ENCODE measurements around the gene IGSF3. TPM values are rescaled to one million over a fixed set of nuclear protein-coding genes. Genes with fewer than 3 reads are reported as not detected.

Gene IGSF3
- polyA plus RNA-seq, 1 experiment, result 0.15 TPM

DNA sequence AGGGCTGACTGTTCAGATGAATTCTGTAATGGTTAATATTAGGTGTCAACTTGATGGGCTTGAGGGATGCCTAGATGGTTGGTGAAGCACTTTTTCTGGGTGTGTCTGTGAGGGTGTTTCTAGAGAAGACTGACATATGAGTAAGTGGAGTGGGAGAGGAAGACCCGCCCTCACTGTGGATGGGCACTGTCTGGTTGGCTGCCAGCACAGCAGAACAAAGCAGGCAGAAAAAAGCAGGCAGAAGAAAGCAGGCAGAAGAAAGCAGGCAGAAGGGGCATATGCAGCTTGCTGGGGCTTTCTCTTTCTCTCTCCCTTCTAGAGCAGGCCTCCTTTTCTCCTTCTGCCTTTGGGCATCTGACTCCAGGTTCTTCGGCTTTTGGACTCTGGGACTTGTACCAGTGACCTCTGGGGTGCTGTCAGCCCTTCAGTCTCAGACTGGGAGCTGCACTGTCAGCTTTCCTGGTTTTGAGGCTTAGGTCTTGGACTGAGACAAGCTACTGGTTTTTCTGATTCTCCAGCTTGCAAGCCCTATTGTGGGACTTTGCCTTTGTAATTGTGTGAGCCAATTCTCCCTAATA is 43.8 kb upstream of the IGSF3 start:
- POLR2A ChIA-PET, result no interaction called here
- Histone ChIP-seq H3K4me3 (ENCODE audit: low read depth, low read length) (no peak overlapping the region), H3K27me3 (ENCODE audit: control insufficient read depth, insufficient read depth, low read length) (no peaks in the 10 kb centered on the region; the same call in 1 of the 2 replicates), H3K36me3 (ENCODE audit: control insufficient read depth, insufficient read depth, low read length) (no peaks in the 10 kb centered on the region)
- TF ChIP-seq, protein P1, sequence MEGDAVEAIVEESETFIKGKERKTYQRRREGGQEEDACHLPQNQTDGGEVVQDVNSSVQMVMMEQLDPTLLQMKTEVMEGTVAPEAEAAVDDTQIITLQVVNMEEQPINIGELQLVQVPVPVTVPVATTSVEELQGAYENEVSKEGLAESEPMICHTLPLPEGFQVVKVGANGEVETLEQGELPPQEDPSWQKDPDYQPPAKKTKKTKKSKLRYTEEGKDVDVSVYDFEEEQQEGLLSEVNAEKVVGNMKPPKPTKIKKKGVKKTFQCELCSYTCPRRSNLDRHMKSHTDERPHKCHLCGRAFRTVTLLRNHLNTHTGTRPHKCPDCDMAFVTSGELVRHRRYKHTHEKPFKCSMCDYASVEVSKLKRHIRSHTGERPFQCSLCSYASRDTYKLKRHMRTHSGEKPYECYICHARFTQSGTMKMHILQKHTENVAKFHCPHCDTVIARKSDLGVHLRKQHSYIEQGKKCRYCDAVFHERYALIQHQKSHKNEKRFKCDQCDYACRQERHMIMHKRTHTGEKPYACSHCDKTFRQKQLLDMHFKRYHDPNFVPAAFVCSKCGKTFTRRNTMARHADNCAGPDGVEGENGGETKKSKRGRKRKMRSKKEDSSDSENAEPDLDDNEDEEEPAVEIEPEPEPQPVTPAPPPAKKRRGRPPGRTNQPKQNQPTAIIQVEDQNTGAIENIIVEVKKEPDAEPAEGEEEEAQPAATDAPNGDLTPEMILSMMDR (IDR thresholded peaks at IDR 0.05; ENCODE audit: insufficient read depth, low read depth, low read length), result no peak
- no peak for DNase-seq (ENCODE audit: low read depth)
- CTCF ChIA-PET, result interaction anchor here (1.0 kb wide), 1 partner anchor 14 kb away, joined by 4 read pairs; no protein-coding TSS in a partner anchor

DNA sequence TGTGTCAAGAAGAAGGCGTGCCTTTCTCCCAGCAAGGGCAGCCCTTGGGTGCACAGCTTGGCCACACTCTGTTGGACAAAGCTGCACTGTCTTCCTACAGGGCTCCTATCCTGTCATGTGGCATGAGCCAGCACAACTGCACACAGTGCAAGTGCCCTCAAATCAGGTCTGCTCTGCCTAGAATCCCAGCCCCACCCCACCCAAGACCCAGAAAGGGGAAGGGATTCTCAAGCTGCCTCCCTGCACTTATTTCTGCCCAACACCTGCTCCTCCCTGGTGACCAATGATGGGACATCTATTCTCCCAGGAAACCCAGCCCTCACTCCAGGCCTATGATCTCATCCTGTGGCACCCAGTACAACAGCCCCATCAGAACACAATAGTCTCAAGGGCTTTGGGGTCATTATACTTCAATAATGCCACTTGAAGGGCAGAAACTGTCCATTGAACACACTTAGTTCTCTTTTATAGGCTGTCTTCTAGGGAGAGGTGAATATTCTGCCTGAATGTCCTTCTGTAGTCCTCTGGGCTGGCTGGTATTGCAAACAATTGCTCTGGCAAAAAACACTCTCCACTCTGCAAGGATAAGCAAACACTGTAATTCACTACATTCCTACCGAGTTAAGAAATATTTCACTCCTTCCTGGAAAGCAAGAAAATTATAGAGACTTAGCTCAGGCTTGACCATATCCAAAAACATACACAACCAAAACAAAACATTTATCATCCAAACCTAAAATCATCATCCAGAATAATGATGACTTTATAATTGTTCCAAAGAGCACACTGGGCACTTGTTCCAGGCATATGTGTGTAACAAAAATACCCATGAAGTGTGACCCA is 43.1 kb upstream of the IGSF3 start:
- H3K4me3 ChIP-seq (ENCODE audit: low read depth, low read length), result no peak overlapping the region
- no peak for DNase-seq (ENCODE audit: low read depth)
- TF ChIP-seq, protein P1 (IDR thresholded peaks at IDR 0.05; ENCODE audit: insufficient read depth, low read depth, low read length), result no peak
- no peaks in the 10 kb centered on the region; the same call in 1 of the 2 replicates for H3K27me3 ChIP-seq (ENCODE audit: control insufficient read depth, insufficient read depth, low read length)
- ChIA-PET POLR2A (no interaction called here), CTCF (interaction anchor here (1.0 to 1.1 kb wide), 2 partner anchors 14 to 15 kb away, joined by 3 to 4 read pairs; no protein-coding TSS in a partner anchor)
- H3K36me3 ChIP-seq (ENCODE audit: control insufficient read depth, insufficient read depth, low read length), result no peaks in the 10 kb centered on the region

- TF ChIP-seq, protein P1 (IDR thresholded peaks at IDR 0.05; ENCODE audit: insufficient read depth, low read depth, low read length), result no peak
- Histone ChIP-seq H3K4me3 (ENCODE audit: low read depth, low read length) (no peak overlapping the region), H3K27me3 (ENCODE audit: control insufficient read depth, insufficient read depth, low read length) (no peaks in the 10 kb centered on the region; the same call in 1 of the 2 replicates), H3K36me3 (ENCODE audit: control insufficient read depth, insufficient read depth, low read length) (no peaks in the 10 kb centered on the region)
- no peak for DNase-seq (ENCODE audit: low read depth)
- ChIA-PET POLR2A (no interaction called here), CTCF (interaction anchor here (1.1 kb wide), 1 partner anchor 16 kb away, joined by 3 read pairs; no protein-coding TSS in a partner anchor)
Measured at GRCh38 chr1:116709666-116710167, 42.2 kb upstream of the IGSF3 start.

DNA sequence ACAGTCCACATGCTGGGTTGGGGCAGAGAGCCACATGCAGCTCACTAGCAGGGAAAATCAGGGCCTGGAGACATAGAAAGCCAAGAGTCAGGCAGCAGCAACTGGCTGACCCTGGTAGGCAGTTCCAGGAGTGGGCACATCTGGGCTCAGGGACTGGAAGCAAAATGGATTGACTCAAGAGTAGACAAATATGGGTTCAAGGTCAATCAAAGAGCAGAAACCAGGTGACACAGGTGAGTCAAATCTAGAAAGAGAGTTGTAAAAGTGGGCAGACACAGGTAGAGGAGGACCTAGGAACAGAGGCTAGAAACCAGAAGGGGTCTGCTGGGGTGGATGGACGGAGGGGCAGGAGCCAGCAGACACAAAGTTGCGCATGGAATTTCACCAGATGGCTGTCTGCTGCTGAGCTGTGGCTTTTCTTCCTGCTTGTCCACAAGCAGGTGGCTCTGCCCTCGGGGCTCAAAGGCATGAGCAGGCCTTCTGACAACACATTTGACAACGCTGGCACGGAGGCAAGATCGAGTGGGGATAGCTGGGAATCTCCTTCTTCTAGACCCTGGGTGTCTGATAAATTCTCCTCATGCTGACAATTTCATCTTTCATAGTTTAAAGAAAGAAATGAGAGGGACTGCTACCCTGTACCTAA is 40.8 kb upstream of the IGSF3 start:
- no peak overlapping the region for H3K4me3 ChIP-seq (ENCODE audit: low read depth, low read length)
- CTCF ChIA-PET, result no interaction called here
- TF ChIP-seq, protein P1 (IDR thresholded peaks at IDR 0.05; ENCODE audit: insufficient read depth, low read depth, low read length), result no peak
- no peaks in the 10 kb centered on the region; the same call in 1 of the 2 replicates for H3K27me3 ChIP-seq (ENCODE audit: control insufficient read depth, insufficient read depth, low read length)
- no peaks in the 10 kb centered on the region for H3K36me3 ChIP-seq (ENCODE audit: control insufficient read depth, insufficient read depth, low read length)
- POLR2A ChIA-PET, result no interaction called here
- DNase-seq (ENCODE audit: low read depth), result no peak

DNA sequence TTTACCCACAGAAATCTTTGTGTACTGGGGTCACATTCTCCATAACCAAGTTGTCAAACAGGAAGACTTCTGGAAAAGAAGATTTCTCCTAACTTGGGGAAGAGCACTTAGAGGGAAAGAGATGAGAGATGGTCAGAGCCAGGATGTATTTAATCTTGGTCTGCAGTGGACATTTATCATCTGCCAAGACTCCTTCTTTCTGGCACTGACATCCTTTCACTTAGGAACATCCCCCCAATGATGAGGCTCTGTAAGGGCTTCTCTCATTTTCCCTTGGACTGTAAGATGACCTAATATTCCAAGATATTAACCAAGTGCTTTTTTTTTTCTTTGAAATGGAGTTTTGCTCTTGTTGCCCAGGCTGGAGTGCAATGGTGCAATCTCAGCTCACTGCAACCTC is 39.3 kb upstream of the IGSF3 start:
- Histone ChIP-seq H3K36me3 (ENCODE audit: control insufficient read depth, insufficient read depth, low read length) (no peaks in the 10 kb centered on the region), H3K27me3 (ENCODE audit: control insufficient read depth, insufficient read depth, low read length) (no peaks in the 10 kb centered on the region; the same call in 1 of the 2 replicates), H3K4me3 (ENCODE audit: low read depth, low read length) (no peak overlapping the region)
- no peak for DNase-seq (ENCODE audit: low read depth)
- POLR2A ChIA-PET, result no interaction called here
- TF ChIP-seq, protein P1 (IDR thresholded peaks at IDR 0.05; ENCODE audit: insufficient read depth, low read depth, low read length), result no peak
- CTCF ChIA-PET, result no interaction called here
